GM19193 (cell line): ENCODE data around the gene ELK3.

Source experiments
- POLR2A ChIP-seq: IDR thresholded peaks from 4 replicates; pipeline ENCODE4 v1.6.1; 2011; ENCODE audit not compliant: insufficient read depth, insufficient read length; ENCODE audit errors: extremely low read depth

ELK3 gene

DNA sequence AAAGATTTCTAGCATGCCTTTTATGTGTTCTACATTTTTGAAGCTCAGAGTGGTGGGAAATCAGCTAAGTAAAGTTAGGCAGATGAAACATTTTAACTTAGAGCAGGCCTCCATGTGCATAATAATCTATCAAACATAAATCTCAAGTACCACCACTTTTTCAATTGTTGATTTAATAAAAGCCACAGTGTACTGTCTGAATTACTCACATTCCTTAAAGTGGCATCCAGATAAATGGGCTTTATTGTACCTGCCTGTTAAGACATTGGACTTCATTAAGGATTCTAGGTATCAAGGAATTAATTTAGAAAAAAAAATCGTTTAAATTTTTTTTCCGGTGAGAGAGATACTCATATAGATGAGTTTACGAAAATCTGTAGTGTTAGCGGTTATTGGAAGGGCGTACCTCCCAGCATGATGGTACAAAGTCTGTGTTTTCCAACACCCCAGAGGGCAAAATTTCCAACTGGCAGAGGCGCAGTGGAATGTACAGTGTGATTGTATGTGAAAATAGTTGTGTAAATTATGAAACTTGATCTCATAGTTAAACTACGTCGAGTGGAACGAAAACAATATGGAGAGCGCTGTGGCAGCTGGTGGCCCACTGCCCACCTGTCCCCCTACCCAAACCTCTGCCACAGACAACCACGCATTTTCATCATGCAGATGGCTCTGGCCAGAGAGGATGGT is 25.0 kb downstream of the ELK3 start:
- no peak for TF ChIP-seq POLR2A

DNA sequence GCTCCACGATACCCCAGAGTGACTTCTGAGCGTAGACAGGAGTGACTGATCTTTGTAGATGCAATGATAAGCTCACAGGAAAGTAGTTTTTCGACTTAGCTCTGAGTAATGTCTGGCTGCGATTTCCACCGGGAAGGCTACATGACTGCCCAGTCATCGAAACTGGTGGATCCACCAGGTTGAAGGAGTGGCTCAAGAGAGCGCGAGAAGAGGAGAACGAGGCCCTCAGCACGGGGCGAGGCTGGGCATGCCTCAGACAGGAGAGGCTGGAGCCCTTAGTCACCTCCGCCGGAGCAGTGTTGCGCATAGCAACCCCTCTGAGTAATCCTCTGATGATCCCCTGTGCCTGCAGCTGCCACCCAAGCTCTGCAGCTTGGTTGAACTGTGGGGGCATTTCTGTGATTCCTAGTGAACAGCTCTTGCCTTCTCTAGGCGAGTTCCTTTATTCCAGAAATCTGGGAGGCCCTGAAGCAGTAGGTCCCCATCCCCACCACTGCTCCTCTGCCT is 25.6 kb downstream of the ELK3 start:
- no peak for TF ChIP-seq POLR2A

DNA sequence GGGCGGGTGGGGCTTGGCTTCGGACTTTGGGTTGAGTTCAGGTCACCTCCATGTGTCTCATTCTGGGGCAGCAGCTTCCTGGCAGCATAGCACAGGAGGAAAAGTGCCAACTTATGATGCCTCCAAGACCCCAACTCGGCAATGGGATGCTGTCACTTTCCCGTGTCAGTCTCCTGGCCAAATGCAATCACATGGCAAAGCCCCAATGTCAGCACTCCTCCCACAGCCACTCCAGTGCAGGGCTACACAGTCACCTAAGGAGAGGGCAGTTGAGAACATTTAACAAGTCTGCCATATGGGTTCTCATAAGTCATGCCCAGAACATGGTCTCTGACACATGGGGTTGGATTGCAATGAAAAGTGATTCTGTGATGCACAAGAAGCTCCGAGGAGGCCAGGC is 26.7 kb downstream of the ELK3 start:
- TF ChIP-seq POLR2A, result no peak

DNA sequence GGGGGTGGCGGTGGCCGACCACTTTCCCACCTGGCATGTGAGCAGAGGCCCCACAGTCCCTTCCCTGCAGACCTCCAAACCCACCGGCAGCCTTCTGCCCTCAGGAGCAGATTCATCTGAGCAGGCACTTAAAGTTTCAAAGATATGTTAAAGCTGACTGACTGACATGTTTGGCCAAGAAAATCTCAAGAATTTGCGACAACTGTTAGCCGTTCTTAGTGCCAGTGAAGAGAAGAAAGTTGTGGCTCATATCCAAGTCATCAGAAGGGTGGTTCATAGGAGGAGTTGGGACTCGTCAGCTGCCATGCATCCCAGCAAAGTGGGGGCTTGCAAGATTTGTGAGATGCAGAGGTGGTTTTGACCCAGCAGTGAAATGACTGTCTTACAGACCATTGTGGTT is 27.2 kb downstream of the ELK3 start:
- no peak for TF ChIP-seq POLR2A

- no peak for TF ChIP-seq POLR2A
These were observed 29.4 kb downstream of the ELK3 start for GRCh38 chr12:96223411-96224218.

GRCh38 chr12:96224219-96224615 is 30.0 kb downstream of the ELK3 start:
- TF ChIP-seq POLR2A, result no peak

- TF ChIP-seq POLR2A, result no peak
These were observed 31.1 kb downstream of the ELK3 start for GRCh38 chr12:96225044-96225855.

- TF ChIP-seq POLR2A, result no peak
These were observed 31.8 kb downstream of the ELK3 start for GRCh38 chr12:96225994-96226399.

DNA sequence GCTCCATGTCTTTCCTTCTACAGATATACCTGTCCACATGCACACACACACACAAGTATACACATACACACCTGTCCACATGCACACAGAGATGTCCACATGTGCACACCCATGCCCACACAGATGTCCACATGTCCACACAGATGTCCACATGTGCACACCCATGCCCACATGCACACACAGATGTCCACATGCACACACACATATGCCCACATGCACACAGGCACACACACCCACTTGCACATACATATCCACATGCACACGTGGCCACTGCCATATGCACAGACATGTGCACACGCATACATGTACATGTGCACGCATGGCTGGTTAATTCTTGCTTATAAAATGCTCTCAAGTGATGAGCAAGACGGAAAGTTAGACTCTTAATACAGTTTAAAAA is 32.2 kb downstream of the ELK3 start:
- TF ChIP-seq POLR2A, result no peak

GRCh38 chr12:96226801-96227348 is 32.7 kb downstream of the ELK3 start:
- TF ChIP-seq POLR2A, result no peak

- TF ChIP-seq POLR2A, result no peak
These were observed 33.4 kb downstream of the ELK3 start for GRCh38 chr12:96227365-96228106.

DNA sequence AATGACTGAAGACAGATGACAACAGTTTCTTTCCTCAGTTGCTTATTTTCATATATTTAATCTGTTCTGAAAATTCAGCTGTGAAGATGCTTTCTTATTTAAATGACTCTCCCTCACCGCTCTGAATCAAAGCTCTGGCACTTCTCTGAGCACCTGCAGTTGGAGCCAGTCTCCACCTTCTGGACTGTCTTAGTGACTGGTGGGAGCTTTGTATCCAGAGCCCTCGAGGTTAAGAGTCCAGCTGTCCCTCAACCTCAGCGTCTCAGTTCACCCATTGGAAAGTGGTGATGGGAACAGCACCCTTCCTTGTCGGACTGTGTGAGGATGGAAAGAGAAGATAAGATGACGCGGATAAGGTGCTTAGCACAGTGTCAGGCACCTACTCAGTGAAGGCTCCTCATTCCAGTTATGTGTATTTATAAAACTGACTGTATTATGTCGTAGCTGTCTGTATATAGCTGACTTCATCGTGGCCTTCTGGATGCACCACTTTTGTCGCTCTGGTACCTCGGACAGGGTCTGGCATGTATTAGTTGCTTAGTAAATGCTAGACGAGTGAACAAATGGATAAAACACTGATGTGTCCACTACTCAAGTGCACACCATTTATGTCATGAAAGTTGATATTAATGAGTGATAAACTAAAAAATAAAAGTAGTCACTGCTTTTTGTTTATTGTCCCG is 34.5 kb downstream of the ELK3 start:
- no peak for TF ChIP-seq POLR2A

- TF ChIP-seq POLR2A, result no peak
These were observed 36.5 kb downstream of the ELK3 start for GRCh38 chr12:96230646-96231045.

DNA sequence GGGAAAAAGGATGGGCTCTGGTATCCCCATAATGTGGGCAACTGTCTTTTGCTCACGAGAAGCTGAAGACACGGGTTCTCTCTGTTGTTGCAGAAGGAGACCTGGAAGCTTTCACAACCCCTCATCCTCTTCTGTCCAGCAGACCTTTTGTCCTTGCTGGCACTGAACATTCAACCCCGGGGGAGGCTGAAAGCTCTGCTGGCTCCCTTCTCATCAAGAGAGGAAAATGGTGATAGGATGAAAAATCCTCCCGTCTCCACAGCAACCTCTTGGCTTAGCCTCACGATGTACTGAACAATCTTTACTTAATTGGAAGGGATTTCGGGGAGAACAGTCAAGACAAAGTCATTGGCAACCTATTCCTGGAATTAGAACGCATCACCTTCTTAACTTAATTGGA is 39.0 kb downstream of the ELK3 start:
- TF ChIP-seq POLR2A, result no peak
